HL-60 (cell line): ENCODE data around the gene ESPNL.

Experiments
- DNase-seq, 2 experiments: peaks; one replicate each; pipeline ENCODE4 v3.0.0-alpha.2; 2010 to 2020; ENCODE audit warnings: low read depth in 1 of 2, low spot score in 1 of 2
- H3K27ac ChIP-seq: fragments of 250-450 bp; sonication (Bioruptor Pico); replicated peaks from 2 replicates; pipeline ENCODE4 v1.5.1; 2020; ENCODE audit warnings: mild to moderate bottlenecking, moderate library complexity
- H3K27me3 ChIP-seq: fragments of 250-450 bp; sonication (Bioruptor Pico); 2 replicates; pipeline ENCODE4 v1.5.1; 2021; ENCODE audit warnings: mild to moderate bottlenecking, moderate library complexity; ENCODE audit not compliant: insufficient read depth, poor library complexity, severe bottlenecking
- H3K4me3 ChIP-seq: replicated peaks from 2 replicates; pipeline ENCODE4 v1.5.1; 2011; ENCODE audit warnings: mild to moderate bottlenecking, control low read depth, low read length; ENCODE audit not compliant: insufficient read depth
- GABPA ChIP-seq: IDR thresholded peaks from 2 replicates; pipeline ENCODE4 v1.6.1; 2012; ENCODE audit warnings: low read depth
- POLR2AphosphoS5 ChIP-seq: IDR thresholded peaks from 2 replicates; pipeline ENCODE4 v1.6.1; 2012; ENCODE audit warnings: low read depth
- REST ChIP-seq: IDR thresholded peaks from 2 replicates; pipeline ENCODE4 v1.6.1; 2012; ENCODE audit warnings: low read depth; ENCODE audit not compliant: insufficient replicate concordance
- SPI1 ChIP-seq: IDR thresholded peaks from 2 replicates; pipeline ENCODE4 v1.6.1; 2012; ENCODE audit warnings: low read depth, mild to moderate bottlenecking, borderline replicate concordance
- TF ChIP-seq, protein P1 (sequence below): IDR thresholded peaks from one replicate; pipeline ENCODE4 v1.5.1; 2011; ENCODE audit warnings: low read length, control low read depth, inconsistent platforms; ENCODE audit not compliant: insufficient read depth

ESPNL gene

DNA sequence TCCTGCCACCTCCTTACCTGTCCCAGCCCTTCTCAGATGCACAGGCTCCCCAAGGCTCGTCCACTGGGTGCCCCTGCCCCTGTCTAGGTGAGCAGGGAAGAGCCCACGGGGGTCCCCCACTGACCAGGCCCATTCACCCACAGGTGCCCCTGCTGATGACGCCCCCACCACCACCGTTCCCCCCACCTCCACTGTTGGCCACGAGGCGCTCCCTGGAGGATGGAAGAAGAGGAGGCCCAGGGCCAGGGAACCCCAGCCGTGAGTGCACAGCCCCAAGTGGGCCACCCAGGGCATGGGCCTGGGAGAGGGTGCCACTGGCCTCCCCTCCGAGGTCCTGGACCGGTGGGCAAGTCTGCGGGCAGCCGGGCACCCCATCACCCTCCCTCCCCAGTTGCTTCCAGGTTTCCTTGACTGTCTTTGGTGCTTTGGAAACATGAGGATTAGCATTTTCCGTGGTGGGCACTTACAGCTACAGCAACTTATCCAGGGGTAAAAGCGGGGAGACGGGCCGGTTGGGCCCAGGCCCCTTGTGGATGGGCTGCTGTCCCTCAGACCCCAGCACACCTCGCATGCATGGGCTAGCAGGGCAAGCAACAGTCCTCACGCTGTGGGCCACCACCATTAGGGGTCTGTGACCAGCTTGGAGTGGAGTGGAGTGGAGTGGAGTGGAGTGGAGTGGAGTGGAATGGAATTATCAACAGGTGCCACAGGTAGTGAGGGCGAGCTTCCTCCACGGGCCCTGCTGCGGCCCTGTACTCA, 25.2 kb downstream of the ESPNL start:
- DNase-seq, result no peak
- Histone ChIP-seq H3K27ac (no peak overlapping the region), H3K27me3 (no peaks in the 10 kb centered on the region), H3K4me3 (no peak overlapping the region)
- TF ChIP-seq REST (no peak), SPI1 (no peak), POLR2AphosphoS5 (no peak), GABPA (no peak)
- TF ChIP-seq, protein P1, sequence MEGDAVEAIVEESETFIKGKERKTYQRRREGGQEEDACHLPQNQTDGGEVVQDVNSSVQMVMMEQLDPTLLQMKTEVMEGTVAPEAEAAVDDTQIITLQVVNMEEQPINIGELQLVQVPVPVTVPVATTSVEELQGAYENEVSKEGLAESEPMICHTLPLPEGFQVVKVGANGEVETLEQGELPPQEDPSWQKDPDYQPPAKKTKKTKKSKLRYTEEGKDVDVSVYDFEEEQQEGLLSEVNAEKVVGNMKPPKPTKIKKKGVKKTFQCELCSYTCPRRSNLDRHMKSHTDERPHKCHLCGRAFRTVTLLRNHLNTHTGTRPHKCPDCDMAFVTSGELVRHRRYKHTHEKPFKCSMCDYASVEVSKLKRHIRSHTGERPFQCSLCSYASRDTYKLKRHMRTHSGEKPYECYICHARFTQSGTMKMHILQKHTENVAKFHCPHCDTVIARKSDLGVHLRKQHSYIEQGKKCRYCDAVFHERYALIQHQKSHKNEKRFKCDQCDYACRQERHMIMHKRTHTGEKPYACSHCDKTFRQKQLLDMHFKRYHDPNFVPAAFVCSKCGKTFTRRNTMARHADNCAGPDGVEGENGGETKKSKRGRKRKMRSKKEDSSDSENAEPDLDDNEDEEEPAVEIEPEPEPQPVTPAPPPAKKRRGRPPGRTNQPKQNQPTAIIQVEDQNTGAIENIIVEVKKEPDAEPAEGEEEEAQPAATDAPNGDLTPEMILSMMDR, result no peak

- DNase-seq, result no peak
- Histone ChIP-seq H3K27me3 (no peaks in the 10 kb centered on the region), H3K4me3 (no peak overlapping the region), H3K27ac (no peak overlapping the region)
- TF ChIP-seq GABPA (no peak), POLR2AphosphoS5 (no peak), SPI1 (no peak), REST (no peak)
- TF ChIP-seq, protein P1, result no peak
Observed at GRCh38 chr2:238126338-238126737, 26.2 kb downstream of the ESPNL start.

DNA sequence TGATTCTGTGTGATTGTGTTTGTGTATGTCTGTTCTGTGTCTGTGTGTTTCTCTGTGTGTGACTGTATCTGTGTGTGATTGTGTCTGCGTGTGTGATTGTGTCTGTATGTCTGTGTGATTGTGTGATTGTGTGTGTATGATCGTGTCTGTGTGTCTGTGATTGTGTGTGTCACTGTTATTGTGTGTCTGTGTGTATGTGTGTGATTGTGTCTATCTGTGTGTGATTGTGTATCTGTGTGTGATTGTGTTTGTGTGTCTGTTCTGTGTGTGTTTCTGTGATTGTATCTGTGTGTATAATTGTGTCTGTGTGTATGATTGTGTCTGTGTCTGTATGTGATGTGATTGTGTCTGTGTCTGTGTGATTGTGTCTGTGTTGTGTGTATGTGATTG, 26.6 kb downstream of the ESPNL start:
- H3K4me3 ChIP-seq, result no peak overlapping the region
- H3K27me3 ChIP-seq, result no peaks in the 10 kb centered on the region
- H3K27ac ChIP-seq, result no peak overlapping the region
- TF ChIP-seq REST (no peak), SPI1 (no peak), POLR2AphosphoS5 (no peak), GABPA (no peak)
- TF ChIP-seq, protein P1, result no peak
- DNase-seq, result no peak
